HEK293 (cell line): ENCODE measurements around the gene DRAP1.

ENCODE experiments used
- BCL11A ChIP-seq: fragments of 450-650 bp; formaldehyde crosslinking; IDR thresholded peaks from 2 replicates; pipeline ENCODE4 v1.5.1; 2016; ENCODE audit warnings: low read depth, missing biosample characterization, missing genetic modification characterization
- IKZF3 ChIP-seq: fragments of 450-650 bp; IDR thresholded peaks from 2 replicates; pipeline ENCODE4 v1.5.0; 2018; ENCODE audit warnings: missing biosample characterization, mild to moderate bottlenecking, missing genetic modification characterization, moderate library complexity
- OVOL3 ChIP-seq: fragments of 450-650 bp; formaldehyde crosslinking; IDR thresholded peaks from 2 replicates; pipeline ENCODE4 v1.5.1; 2016; ENCODE audit warnings: missing biosample characterization, missing genetic modification characterization
- PRDM1 ChIP-seq: fragments of 450-650 bp; formaldehyde crosslinking; IDR thresholded peaks from 2 replicates; pipeline ENCODE4; 2016; ENCODE audit warnings: missing biosample characterization, missing genetic modification characterization
- YY1 ChIP-seq: fragments of 450-650 bp; formaldehyde crosslinking; IDR thresholded peaks from 2 replicates; pipeline ENCODE4 v1.5.1; 2018; ENCODE audit warnings: missing biosample characterization, missing genetic modification characterization
- ZBTB7A ChIP-seq: fragments of 450-650 bp; formaldehyde crosslinking; IDR thresholded peaks from 2 replicates; pipeline ENCODE4 v1.5.1; 2016; ENCODE audit warnings: low read depth, missing biosample characterization, missing genetic modification characterization
- ZEB2 ChIP-seq: fragments of 450-650 bp; formaldehyde crosslinking; IDR thresholded peaks from 2 replicates; pipeline ENCODE4 v1.5.1; 2016; ENCODE audit warnings: missing biosample characterization, missing genetic modification characterization
- ZFP41 ChIP-seq: fragments of 450-650 bp; formaldehyde crosslinking; IDR thresholded peaks from 2 replicates; pipeline ENCODE4 v1.5.1; 2016; ENCODE audit warnings: missing biosample characterization, missing genetic modification characterization, borderline replicate concordance
- ZFP69B ChIP-seq: fragments of 450-650 bp; formaldehyde crosslinking; IDR thresholded peaks from 2 replicates; pipeline ENCODE4 v1.5.1; 2016; ENCODE audit warnings: missing biosample characterization, missing genetic modification characterization
- ZIC2 ChIP-seq: fragments of 450-650 bp; formaldehyde crosslinking; IDR thresholded peaks from 2 replicates; pipeline ENCODE4 v1.5.1; 2016; ENCODE audit warnings: missing biosample characterization, missing genetic modification characterization
- ZNF169 ChIP-seq: fragments of 450-650 bp; formaldehyde crosslinking; IDR thresholded peaks from 2 replicates; pipeline ENCODE4 v1.5.1; 2016; ENCODE audit warnings: missing biosample characterization, missing genetic modification characterization
- ZNF175 ChIP-seq: fragments of 450-650 bp; formaldehyde crosslinking; IDR thresholded peaks from 2 replicates; pipeline ENCODE4 v1.5.1; 2016; ENCODE audit warnings: missing biosample characterization, missing genetic modification characterization
- ZNF202 ChIP-seq: fragments of 450-650 bp; formaldehyde crosslinking; IDR thresholded peaks from 2 replicates; pipeline ENCODE4 v1.5.1; 2016; ENCODE audit warnings: missing biosample characterization, missing genetic modification characterization, borderline replicate concordance
- ZNF24 ChIP-seq: fragments of 450-650 bp; formaldehyde crosslinking; IDR thresholded peaks from 2 replicates; pipeline ENCODE4 v1.5.1; 2016; ENCODE audit warnings: missing biosample characterization, missing genetic modification characterization
- ZNF311 ChIP-seq: fragments of 450-650 bp; formaldehyde crosslinking; IDR thresholded peaks from 2 replicates; pipeline ENCODE4 v1.5.1; 2017; ENCODE audit warnings: missing biosample characterization, missing genetic modification characterization, borderline replicate concordance
- ZNF335 ChIP-seq: fragments of 450-650 bp; formaldehyde crosslinking; conservative IDR thresholded peaks from 2 replicates; pipeline ENCODE4 v1.5.1; 2016; ENCODE audit warnings: missing biosample characterization, missing genetic modification characterization
- ZNF341 ChIP-seq: fragments of 450-650 bp; formaldehyde crosslinking; IDR thresholded peaks from 2 replicates; pipeline ENCODE4; 2016; ENCODE audit warnings: low read depth, missing biosample characterization, missing genetic modification characterization
- ZNF350 ChIP-seq: fragments of 450-650 bp; formaldehyde crosslinking; IDR thresholded peaks from 2 replicates; pipeline ENCODE4 v1.5.0; 2017; ENCODE audit warnings: missing biosample characterization, mild to moderate bottlenecking, missing genetic modification characterization
- ZNF362 ChIP-seq: fragments of 450-650 bp; formaldehyde crosslinking; IDR thresholded peaks from 2 replicates; pipeline ENCODE4 v1.5.1; 2016; ENCODE audit warnings: missing biosample characterization, missing genetic modification characterization
- ZNF426 ChIP-seq: fragments of 450-650 bp; formaldehyde crosslinking; IDR thresholded peaks from 2 replicates; pipeline ENCODE4 v1.5.1; 2017; ENCODE audit warnings: missing biosample characterization, missing genetic modification characterization, mild to moderate bottlenecking, inconsistent platforms, moderate library complexity
- ZNF510 ChIP-seq: fragments of 450-650 bp; formaldehyde crosslinking; IDR thresholded peaks from 2 replicates; pipeline ENCODE4 v1.5.1; 2018; ENCODE audit warnings: mild to moderate bottlenecking, missing genetic modification characterization, missing biosample characterization; ENCODE audit not compliant: insufficient replicate concordance
- ZNF521 ChIP-seq: fragments of 450-650 bp; formaldehyde crosslinking; IDR thresholded peaks from 2 replicates; pipeline ENCODE4 v1.5.1; 2017; ENCODE audit warnings: missing biosample characterization, mild to moderate bottlenecking, missing genetic modification characterization
- ZNF561 ChIP-seq: fragments of 450-650 bp; IDR thresholded peaks from 2 replicates; pipeline ENCODE4 v1.5.1; 2018; ENCODE audit warnings: missing biosample characterization, missing genetic modification characterization, borderline replicate concordance
- ZNF624 ChIP-seq: fragments of 450-650 bp; formaldehyde crosslinking; IDR thresholded peaks from 2 replicates; pipeline ENCODE4 v1.5.1; 2017; ENCODE audit warnings: missing biosample characterization, missing genetic modification characterization
- ZNF791 ChIP-seq: fragments of 450-650 bp; formaldehyde crosslinking; IDR thresholded peaks from 2 replicates; pipeline ENCODE4 v1.5.1; 2016; ENCODE audit warnings: missing biosample characterization, missing genetic modification characterization
- ZSCAN18 ChIP-seq: fragments of 450-650 bp; formaldehyde crosslinking; IDR thresholded peaks from 2 replicates; pipeline ENCODE4 v1.5.1; 2016; ENCODE audit warnings: missing biosample characterization, missing genetic modification characterization
- TF ChIP-seq, protein P1 (sequence below): fragments of 450-650 bp; formaldehyde crosslinking; IDR thresholded peaks from 2 replicates; pipeline ENCODE4 v1.5.1; 2016; ENCODE audit warnings: missing biosample characterization, missing genetic modification characterization
- TF ChIP-seq, protein P2 (sequence below): fragments of 450-650 bp; formaldehyde crosslinking; IDR thresholded peaks from 2 replicates; pipeline ENCODE4 v1.5.1; 2017; ENCODE audit warnings: missing biosample characterization, missing genetic modification characterization

Gene DRAP1

DNA sequence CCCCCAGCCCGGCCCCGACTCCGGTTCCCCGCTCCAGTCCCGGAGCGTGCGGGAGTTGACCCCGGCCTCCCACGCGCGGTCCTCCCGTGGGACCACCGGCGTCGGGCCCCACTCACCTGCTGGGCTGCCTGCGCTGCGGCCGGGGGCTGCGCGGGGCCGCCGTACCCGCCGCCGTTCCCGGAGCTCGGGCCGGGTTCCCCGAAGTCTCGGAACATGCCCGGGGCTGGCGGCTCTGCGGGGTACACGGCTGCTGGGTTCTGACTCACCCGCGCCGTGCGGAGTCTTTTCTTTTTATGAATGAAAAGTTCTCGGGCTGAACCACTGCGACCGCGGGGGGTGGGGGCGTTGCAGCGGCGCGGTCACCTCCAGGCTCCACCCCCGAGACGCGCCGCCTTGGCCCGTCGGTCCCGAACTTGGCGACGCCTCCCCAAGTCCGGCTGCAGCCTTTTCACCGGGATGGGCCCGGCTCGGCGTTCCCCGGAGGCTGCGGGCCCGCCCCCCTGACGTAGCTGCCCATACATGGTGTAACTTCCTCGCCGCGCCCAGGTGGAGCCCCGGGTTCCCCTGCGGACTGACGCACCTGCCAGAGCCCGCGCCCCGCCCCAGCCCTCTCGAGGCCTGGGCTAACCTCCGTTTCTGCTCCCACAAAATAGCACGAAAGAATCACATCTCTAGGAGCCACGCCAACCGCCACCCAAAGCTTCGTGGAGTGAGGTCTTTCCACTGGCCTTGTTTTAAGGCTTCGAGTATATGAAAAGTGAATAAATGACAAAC, 18.9 kb upstream of the DRAP1 start, which contains the start of gene FOSL1 (continued):
- TF ChIP-seq ZNF341 (peak; percentile 26; the same call in 1 of the 2 replicates), ZNF175 (tag by site-specific recombination) (no peak), OVOL3 (tag by site-specific recombination) (no peak), ZIC2 (tag by site-specific recombination) (no peak), ZNF426 (no peak), ZNF202 (tag by site-specific recombination) (no peak), PRDM1 (tag by site-specific recombination) (no peak), BCL11A (tag by site-specific recombination) (no peak), ZNF24 (tag by site-specific recombination) (no peak), ZNF561 (tag by site-specific recombination) (peak; percentile 24; the same call in 1 of the 2 replicates), ZBTB7A (tag by site-specific recombination) (no peak), ZEB2 (peak; percentile 65; the same call in 1 of the 2 replicates), ZNF311 (no peak), ZNF362 (tag by site-specific recombination) (no peak), ZNF624 (tag by site-specific recombination) (no peak), ZNF350 (tag by site-specific recombination) (no peak), ZNF510 (tag by site-specific recombination) (no peak), IKZF3 (tag by site-specific recombination) (no peak), ZNF169 (tag by site-specific recombination) (no peak), YY1 (no peak), ZSCAN18 (tag by site-specific recombination) (no peak), ZNF521 (tag by site-specific recombination) (no peak), ZNF335 (no peak), ZFP69B (peak; percentile 89), ZNF791 (tag by site-specific recombination) (no peak), ZFP41 (tag by site-specific recombination) (no peak)
- TF ChIP-seq, protein P1, sequence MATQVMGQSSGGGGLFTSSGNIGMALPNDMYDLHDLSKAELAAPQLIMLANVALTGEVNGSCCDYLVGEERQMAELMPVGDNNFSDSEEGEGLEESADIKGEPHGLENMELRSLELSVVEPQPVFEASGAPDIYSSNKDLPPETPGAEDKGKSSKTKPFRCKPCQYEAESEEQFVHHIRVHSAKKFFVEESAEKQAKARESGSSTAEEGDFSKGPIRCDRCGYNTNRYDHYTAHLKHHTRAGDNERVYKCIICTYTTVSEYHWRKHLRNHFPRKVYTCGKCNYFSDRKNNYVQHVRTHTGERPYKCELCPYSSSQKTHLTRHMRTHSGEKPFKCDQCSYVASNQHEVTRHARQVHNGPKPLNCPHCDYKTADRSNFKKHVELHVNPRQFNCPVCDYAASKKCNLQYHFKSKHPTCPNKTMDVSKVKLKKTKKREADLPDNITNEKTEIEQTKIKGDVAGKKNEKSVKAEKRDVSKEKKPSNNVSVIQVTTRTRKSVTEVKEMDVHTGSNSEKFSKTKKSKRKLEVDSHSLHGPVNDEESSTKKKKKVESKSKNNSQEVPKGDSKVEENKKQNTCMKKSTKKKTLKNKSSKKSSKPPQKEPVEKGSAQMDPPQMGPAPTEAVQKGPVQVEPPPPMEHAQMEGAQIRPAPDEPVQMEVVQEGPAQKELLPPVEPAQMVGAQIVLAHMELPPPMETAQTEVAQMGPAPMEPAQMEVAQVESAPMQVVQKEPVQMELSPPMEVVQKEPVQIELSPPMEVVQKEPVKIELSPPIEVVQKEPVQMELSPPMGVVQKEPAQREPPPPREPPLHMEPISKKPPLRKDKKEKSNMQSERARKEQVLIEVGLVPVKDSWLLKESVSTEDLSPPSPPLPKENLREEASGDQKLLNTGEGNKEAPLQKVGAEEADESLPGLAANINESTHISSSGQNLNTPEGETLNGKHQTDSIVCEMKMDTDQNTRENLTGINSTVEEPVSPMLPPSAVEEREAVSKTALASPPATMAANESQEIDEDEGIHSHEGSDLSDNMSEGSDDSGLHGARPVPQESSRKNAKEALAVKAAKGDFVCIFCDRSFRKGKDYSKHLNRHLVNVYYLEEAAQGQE (tag by site-specific recombination): no peak
- TF ChIP-seq, protein P2, sequence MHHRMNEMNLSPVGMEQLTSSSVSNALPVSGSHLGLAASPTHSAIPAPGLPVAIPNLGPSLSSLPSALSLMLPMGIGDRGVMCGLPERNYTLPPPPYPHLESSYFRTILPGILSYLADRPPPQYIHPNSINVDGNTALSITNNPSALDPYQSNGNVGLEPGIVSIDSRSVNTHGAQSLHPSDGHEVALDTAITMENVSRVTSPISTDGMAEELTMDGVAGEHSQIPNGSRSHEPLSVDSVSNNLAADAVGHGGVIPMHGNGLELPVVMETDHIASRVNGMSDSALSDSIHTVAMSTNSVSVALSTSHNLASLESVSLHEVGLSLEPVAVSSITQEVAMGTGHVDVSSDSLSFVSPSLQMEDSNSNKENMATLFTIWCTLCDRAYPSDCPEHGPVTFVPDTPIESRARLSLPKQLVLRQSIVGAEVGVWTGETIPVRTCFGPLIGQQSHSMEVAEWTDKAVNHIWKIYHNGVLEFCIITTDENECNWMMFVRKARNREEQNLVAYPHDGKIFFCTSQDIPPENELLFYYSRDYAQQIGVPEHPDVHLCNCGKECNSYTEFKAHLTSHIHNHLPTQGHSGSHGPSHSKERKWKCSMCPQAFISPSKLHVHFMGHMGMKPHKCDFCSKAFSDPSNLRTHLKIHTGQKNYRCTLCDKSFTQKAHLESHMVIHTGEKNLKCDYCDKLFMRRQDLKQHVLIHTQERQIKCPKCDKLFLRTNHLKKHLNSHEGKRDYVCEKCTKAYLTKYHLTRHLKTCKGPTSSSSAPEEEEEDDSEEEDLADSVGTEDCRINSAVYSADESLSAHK (tag by site-specific recombination): no peak
